ES-I3 (cell line): ENCODE data around the gene ASB14.
A peak's percentile ranks its signal among the peaks of the same experiment; 100 is the strongest.

Source experiments
- H3K36me3 ChIP-seq: 2 replicates; pipeline ENCODE4 v1.6.1; 2013; ENCODE audit warnings: mild to moderate bottlenecking, low read length, control low read depth, moderate library complexity; ENCODE audit not compliant: insufficient read depth
- H3K4me1 ChIP-seq: 2 replicates; pipeline ENCODE4 v1.6.1; 2013; ENCODE audit warnings: mild to moderate bottlenecking, control low read depth, low read length; ENCODE audit not compliant: insufficient read depth
- H3K9ac ChIP-seq: 2 replicates; pipeline ENCODE4 v1.6.1; 2013; ENCODE audit warnings: low read depth, mild to moderate bottlenecking, low read length, moderate library complexity
- H3K9me3 ChIP-seq: 2 replicates; pipeline ENCODE4 v1.6.1; 2013; ENCODE audit warnings: mild to moderate bottlenecking, low read length, moderate library complexity; ENCODE audit not compliant: control insufficient read depth, insufficient read depth

ASB14 gene

DNA sequence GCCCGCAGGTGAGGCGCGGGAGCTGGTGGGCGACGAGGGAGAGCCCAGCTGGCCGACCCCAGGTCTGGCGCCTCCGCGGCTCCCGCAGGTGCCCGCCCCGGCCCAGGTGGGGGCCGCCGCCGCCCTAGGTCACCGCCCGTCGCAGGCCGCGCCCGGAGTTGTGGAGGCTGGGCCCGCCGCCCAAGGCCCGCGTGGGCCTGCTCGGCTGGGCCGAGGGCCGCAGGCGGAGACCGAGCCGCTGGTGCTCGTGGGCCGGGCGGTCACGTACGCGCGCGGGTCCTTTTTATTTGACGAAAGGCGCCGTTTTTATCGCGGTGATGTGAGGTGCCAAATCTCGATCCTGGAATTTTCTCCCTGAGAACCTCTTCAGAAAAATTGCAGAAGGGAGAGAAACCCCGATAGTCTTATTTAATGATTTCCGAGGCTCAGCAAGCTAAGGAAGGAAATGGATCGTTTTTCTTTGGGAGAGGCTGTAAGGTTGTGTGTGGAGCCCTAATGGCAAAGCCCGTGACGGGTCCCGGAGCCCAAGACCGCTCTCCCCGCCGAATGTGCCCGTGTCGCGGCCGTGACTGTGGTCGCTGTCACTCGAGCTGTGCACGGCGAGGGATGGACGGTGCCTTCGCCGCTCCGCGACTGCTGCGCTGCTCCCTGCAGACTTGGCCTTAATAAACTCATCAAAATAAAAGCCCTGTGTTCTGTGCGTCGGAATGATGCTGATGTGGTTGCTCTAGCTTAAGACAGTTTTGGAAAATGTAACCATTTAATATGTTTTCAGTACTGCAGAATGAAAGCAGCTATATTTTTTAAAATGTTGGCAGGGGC is 64.3 kb downstream of the ASB14 start:
- no peaks in the 10 kb centered on the region; the same call in 1 of the 2 replicates for H3K36me3 ChIP-seq
- peak overlapping the region; percentile 79 for H3K9ac ChIP-seq
- H3K9me3 ChIP-seq: no peaks in the 10 kb centered on the region
- no peaks in the 10 kb centered on the region for H3K4me1 ChIP-seq

- Histone ChIP-seq H3K9me3 (no peaks in the 10 kb centered on the region), H3K36me3 (no peaks in the 10 kb centered on the region; the same call in 1 of the 2 replicates), H3K9ac (peak within 1 kb of the TSS; percentile 79), H3K4me1 (no peaks in the 10 kb centered on the region)
Observed at GRCh38 chr3:57227204-57227929, 65.1 kb downstream of the ASB14 start, which contains the start of gene APPL1. APPL1 (plus strand) TSS chr3:57227729; CDS start chr3:57227884, 155 bp downstream.

DNA sequence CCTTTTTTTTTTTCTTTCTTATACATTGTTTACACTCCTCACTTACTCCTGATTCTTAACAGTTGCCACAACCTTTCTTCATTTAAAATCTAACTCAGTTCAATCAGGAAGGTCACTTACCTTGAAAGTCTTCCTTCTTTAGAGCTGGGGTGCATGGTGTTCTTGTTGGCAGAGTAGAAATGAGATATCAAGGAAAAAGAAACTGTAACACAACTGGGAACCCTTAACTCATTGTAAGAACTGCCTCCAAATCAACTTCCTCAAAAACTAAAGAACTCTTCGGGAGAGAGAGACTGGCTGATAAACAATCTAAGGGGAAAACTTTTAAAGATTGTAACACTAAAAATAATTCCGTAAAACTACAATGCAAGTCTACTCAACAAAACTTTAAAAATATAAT is 66.3 kb downstream of the ASB14 start:
- no peak overlapping the region for H3K9ac ChIP-seq

GRCh38 chr3:57224856-57225255 is 67.6 kb downstream of the ASB14 start:
- no peaks in the 10 kb centered on the region for H3K4me1 ChIP-seq
- no peaks in the 10 kb centered on the region for H3K9me3 ChIP-seq
- no peaks in the 10 kb centered on the region for H3K36me3 ChIP-seq
- H3K9ac ChIP-seq: no peak overlapping the region

More for the DNA sequence above, 66.3 kb downstream of the ASB14 start:
- Histone ChIP-seq H3K4me1 (no peaks in the 10 kb centered on the region), H3K9me3 (no peaks in the 10 kb centered on the region), H3K36me3 (no peaks in the 10 kb centered on the region)

- Histone ChIP-seq H3K4me1 (no peaks in the 10 kb centered on the region), H3K9me3 (no peaks in the 10 kb centered on the region), H3K9ac (no peak overlapping the region), H3K36me3 (no peaks in the 10 kb centered on the region)
Observed at GRCh38 chr3:57221883-57222282, 70.6 kb downstream of the ASB14 start.
